HG03066 (cell line): ENCODE results near the gene NTN3.
"Not testable (repeated sequence)": the region's sequence is repeated elsewhere in the genome, so short reads cannot be mapped to it uniquely, and the experiment has no call there.

ENCODE experiments used
- ATAC-seq: cut with Tn5 transposase; IDR thresholded peaks from one replicate; pipeline ENCODE4 v1.9.1; 2021; ENCODE audit warnings: low read depth; ENCODE audit not compliant: unreplicated experiment

Gene NTN3

DNA sequence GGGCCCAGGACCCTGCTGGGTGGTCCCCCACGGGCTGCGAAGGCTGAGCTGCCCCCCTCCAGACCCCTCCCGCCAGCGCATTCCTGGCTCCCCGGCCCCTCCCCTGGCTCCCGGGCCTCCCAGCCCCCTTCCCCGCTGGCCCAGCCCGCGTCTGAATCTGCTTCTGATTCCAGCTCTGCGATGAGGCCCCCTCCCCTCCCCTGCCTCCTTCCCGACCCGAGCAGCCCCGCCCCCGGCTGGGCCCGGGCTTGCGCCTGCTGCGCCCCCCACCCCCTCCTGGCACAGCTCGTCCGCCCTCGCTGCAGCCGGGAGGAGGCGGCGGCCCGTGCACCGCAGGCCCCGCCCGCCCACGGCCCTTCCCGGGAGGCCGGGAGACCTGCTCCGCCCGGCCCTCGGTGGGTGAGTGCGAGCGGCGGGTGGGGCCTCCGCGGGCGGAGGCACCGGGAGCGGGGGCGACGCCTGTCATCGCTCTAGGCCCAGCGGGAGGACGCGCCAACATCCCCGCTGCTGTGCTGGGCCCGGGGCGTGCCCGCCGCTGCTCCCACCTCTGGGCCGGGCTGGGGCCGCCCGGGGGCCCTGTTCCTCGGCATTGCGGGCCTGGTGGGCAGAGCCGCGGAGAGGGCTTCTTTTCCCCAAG lies at the start of gene NTN3:
Gene NTN3 (plus strand): TSS at position 282 of the 637 bp plus-strand sequence. CDS start 405 bp downstream, outside the sequence.
- ATAC-seq = no peak

DNA sequence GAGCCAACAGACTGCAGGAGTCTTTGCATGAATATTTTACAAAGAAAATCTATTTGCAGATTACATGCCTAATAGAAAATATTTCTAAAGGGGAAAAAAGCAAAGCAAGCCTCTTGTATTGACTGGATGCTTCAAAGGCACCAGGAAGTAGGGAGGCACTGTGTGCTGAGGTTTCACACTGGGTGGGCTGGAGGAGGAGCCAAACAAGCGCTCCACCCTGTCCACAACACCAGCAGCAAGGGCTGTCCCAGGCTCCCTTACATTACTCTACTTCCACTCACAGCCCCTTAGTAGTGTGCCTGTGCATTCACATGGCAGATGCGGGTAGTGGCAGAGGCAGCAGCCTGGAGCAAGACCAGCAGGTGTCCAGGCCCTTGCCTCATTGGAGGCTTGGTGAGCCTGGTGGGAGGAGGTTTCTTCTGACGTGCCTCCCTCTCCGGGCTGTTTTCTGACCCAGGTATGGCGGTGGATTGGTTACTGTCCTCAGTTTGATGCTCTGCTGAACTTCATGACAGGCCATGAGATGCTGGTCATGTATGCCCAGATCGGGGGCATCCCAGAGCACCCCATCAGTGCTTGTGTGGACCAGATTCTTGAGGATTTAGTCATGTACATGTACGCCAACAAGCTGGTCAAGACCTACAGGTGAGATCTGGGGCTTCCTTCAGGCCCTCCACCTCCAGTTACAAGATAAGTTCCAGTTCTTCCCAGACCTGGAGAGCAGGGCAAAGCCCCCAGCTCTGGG lies 48.8 kb upstream of the NTN3 start:
- no peak for ATAC-seq

- ATAC-seq = no peak
Observed at GRCh38 chr16:2424061-2425007, 46.8 kb upstream of the NTN3 start.

DNA sequence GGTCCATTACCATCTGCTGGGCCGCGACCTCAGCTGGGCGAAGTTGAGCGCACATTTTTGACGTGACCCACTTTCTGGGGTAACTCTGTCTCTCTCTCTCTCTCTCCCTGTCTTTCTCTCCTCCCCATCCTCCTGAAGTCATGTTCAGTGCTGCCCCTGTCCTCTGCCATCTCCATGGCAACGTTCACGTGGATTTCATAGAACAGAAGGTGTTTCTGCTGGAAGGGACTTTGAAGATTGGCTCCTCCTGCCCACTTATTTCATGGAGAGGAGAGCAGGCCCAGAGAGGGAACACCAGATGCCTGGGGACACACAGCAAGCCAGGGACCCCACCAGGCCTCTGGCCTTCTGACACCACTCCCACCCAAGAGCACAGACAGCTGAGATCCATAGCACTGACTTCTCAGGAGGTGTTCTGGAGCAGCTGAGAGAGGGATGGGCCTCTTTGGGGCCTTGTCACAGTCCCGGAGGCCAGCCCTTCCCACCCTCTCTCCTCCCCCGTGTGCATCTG lies 46.0 kb upstream of the NTN3 start:
- no peak for ATAC-seq

GRCh38 chr16:2425825-2426430 lies 45.2 kb upstream of the NTN3 start:
- ATAC-seq = no peak

DNA sequence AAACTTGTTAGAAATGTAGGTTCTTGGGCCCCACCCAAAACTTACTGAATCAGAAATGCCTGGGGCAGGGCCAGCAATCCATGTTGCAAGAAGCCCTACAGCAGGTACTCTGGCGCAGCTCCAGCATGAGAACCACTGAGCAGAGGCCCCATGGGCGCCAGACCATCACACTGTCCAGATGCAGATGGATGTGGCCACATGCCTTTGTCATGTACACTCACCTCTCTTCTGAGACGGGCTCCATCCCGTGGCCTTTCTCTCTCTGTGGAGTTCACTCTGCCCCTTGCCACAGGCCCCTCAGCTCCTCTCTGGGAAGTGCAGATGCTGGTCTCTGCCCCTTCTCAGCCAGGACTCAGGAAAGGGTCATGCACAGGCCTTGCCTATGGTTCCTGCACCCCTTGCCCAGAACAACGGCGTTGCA lies 44.1 kb upstream of the NTN3 start:
- ATAC-seq = no peak

DNA sequence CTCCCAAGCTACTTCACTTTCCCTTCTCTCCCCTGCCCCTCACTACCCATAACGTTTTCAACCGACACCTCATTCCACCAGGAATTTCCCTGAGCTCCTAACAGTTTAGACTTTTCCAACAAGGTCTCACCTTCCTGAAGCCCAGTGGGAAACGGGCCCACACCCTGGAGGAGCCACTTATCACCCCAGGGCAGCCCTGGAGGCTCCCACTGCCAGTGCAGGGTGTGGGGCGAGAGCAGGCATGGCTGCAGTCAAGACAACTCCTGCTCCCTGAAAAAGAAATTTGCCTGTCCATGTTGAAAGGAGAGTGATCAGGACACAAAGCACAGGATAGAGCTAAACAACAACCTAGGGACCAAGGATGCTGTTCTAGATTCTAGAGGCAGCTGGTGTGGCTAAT lies 43.6 kb upstream of the NTN3 start:
- no peak for ATAC-seq

- ATAC-seq = no peak
Observed at GRCh38 chr16:2428051-2428783, 42.9 kb upstream of the NTN3 start.

DNA sequence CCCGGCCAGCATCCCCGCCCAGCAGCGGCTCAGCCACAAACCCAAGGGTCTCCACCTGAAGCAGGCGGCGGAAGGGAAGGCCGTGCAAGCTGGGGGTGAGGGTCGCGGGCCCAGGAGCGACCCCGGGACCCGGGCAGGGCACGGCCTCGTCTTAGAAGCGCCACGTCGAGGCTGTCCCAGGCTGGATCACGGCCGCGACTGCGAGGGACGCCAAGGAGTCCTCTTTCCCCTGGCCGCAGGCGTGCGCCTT lies 42.4 kb upstream of the NTN3 start:
- ATAC-seq = no peak

DNA sequence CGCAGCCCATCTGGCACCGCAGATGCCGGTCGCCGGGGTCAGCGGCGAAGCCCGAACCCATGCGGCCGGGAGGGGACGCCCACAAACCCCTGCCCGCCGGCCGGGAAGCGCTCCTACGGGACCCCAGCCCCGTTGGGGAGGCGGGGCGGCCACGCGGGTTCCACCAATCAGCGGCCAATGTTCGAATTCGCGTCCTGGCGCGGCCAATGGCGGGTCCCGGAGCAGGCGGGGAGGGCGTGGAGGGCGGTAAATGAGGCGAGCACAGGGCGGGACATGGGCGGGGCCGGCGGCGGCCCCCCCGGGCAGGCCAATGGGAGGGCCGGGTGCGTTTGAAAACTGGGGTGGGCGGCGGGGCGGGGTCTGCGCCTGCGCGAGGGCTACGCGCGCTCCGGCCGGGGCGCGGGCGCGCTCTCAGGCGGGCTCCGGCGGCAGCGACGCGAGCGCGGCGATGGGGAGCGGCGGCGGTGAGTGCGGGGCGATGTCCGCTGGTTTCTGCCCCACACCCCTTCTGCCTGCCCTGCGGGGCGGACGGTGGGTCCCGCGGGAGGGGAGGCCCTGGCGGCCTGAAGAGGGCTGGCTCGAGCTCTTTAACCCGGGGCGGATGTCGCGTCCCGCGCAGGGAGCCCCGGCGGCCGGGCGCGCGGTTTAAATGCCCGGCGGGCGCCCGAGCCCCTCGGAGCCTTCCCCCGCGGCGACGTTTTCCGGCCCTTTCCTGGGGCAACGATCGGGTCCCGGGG lies 41.9 kb upstream of the NTN3 start, which contains the start of gene CCNF:
Gene CCNF (plus strand): TSS at position 414 of the 737 bp plus-strand sequence. CDS start 35 bp downstream, at position 449.
- peak; percentile 78 for ATAC-seq

DNA sequence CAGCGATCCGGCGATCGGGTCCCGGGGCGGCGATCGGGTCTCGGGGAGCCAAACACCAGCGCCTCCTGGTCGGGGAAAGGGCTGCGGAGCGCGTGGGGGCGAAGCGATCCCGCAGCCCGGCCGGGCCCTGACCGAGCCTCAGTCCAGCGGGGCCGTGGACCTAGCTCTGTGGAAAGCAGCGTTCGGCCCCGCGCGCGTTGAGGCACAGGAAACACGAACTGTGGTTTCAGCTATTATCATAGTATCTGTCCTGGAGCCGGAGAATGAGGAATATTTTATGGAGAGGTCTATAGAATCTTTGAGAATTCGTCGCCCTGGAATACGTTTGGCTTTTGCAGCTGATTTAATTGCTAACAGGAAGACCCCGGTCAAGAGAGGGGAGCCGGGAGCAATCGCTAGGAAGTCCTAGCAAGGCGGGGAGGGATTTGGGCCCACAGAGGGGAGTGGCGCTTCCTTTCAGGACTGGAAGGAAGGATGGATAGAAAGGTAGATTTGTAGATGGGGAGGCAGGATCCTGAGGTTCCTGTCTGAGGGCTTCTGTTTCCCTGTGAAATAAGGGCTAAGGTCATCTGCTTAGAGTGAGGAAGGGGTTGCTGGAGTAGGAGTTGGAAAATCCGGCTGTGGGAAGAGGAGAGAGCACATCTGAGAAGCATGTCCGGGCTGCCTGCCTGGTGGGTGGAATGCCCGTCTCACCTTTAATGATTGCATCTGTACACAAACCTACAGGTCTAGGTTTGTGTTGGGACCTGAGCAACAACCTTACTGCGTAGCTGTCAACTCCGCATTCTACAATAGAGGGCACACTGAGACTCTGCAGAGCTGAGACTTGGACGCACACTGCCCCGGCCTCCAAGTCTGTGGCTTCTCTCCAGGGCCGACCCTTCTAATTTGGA lies 41.1 kb upstream of the NTN3 start:
- ATAC-seq = no peak

GRCh38 chr16:2432286-2432685 lies 38.8 kb upstream of the NTN3 start:
- no peak for ATAC-seq

DNA sequence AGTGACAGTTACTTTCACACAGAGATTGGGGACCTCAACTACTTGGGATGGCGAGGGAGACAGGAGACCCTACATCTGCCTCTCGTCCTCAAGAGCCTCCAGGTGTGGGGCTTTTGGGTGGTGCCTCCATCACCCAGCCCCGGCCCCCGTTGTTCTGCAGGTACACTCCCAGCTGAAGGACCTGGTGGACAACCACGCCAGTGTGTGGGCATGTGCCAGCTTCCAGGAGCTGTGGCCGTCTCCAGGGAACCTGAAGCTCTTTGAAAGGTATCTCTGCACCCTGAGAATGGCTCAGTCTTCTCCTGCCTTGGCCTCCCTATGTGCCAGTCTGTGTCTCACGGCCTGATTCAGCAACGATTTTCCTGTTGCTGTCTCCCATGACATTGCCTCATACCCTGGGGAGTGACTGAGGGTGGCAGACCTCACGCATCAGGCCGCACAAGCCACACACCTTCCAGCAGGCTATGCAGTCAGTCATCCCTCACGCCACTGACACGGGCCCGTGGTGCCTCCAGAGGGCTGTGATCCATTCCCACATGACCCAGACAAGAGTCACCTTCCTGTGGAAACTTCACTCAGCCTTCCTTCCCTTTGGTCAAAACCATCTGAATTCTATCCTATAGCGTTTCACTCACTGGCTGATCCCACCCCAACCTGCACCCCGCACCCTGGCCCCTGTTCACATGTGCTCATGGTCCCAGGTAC lies 38.1 kb upstream of the NTN3 start:
- ATAC-seq = no peak

DNA sequence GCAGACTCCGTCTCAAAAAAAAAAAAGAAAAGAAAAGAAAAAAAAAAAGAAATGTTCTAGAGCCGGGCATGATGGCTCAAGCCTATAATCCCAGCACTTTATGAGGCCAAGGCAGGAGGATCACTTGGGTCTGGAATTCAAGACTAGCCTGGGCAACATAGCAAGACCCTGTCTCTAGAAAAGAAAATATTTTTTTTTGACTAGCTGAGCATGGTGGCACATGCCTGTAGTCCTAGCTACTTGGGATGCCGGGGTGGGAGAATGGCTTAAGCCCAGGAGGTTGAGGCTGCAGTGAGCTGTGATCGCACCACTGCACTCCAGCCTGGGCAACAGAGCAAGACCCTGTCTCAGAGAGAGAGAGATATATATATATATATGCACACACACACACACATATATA lies 35.9 kb upstream of the NTN3 start:
- not testable (repeated sequence) for ATAC-seq

DNA sequence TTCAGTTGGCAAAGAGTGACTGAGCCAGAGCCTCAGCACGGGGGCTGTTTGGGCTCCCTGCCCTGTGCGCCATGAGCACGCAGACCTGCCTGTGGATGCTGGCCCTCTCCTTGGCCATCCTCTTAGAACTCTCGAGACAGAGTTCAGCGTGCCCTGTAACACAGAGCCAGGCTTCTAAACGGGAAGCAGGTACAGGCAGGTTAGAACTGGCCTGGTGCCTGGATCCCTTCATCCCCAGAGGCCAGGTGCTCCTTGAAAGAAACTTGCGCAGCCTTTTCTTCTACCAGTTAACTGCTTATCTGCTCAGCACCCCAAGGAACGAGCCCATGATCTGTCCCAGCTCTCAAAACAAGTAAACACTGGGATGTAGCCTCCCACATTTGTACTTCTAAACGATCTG lies 35.0 kb upstream of the NTN3 start:
- ATAC-seq = no peak

DNA sequence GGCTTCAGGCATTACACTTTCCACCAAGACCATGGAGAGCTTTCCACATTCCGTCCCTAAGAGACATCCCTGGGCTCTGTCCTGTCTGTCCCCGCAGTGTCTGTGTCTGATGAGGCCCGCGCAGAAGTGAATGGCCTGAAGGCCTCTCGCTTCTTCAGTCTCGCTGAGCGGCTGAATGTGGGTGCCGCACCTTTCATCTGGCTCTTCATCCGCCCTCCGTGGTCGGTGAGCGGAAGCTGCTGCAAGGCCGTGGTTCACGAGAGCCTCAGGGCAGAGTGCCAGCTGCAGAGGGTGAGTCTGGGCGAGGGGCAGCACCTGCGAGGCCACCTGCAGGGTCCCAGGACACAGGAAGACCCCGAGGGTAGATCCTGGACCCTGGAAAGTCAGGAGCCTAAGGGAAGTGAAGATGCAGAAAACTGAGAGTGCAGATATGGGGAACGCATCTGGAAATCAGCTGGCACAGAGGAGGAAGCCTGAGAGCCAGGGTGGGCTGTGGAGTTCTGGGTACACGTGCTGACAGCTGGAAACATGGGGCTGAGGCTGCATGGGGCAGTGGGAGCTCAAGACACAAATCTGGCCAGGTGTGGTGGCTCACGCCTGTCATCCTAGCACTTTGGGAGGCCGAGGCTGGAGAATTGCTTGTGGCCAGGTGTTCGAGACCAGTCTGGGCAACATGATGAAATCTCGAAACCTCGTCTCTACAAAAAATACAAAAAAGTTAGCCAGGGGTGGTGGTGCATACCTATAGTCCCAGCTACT lies 33.9 kb upstream of the NTN3 start:
- no peak for ATAC-seq

GRCh38 chr16:2438121-2438520 lies 33.0 kb upstream of the NTN3 start:
- ATAC-seq = no peak
